Stimulated activated CD4-positive, alpha-beta T cell treated with anti-CD3 and anti-CD28 coated beads, Interleukin-12 subunit alpha, Interleukin-12 subunit beta, amount 100 ng/mL, for 24 hours (primary cell): Measurements from ENCODE around the gene LTBP1.

Source experiments
- DNase-seq, 2 experiments: peaks; one replicate each; pipeline ENCODE4 v3.0.0-alpha.2; 2020; ENCODE audit warnings: low read depth in 2 of 2

LTBP1 gene

GRCh38 chr2:32932825-32933755 is 13.7 kb upstream of the LTBP1 start:
- DNase-seq: no peak

- no peak for DNase-seq
Observed at GRCh38 chr2:32933756-32934095, 13.0 kb upstream of the LTBP1 start.

GRCh38 chr2:32937602-32938448 is 8.9 kb upstream of the LTBP1 start:
- DNase-seq: no peak

- no peak for DNase-seq
Observed at GRCh38 chr2:32938934-32939333, 7.8 kb upstream of the LTBP1 start.

GRCh38 chr2:32940316-32940997 is 6.3 kb upstream of the LTBP1 start:
- DNase-seq: no peak

GRCh38 chr2:32941944-32942690 is 4.6 kb upstream of the LTBP1 start:
- DNase-seq: no peak

GRCh38 chr2:32942793-32943485 is 3.8 kb upstream of the LTBP1 start:
- no peak for DNase-seq

GRCh38 chr2:32945286-32945685 is 1.5 kb upstream of the LTBP1 start:
- no peak for DNase-seq

- DNase-seq: peak in 1 of 2 experiments; percentile 2
Observed at GRCh38 chr2:32947076-32947483, 327 bp downstream of the LTBP1 start.

- DNase-seq: peak in 1 of 2 experiments; percentile 8
Observed at GRCh38 chr2:32947484-32948143, 861 bp downstream of the LTBP1 start.

- DNase-seq: no peak
Observed at GRCh38 chr2:32948266-32948665, 1.5 kb downstream of the LTBP1 start.

- no peak for DNase-seq
Observed at GRCh38 chr2:32949260-32949659, 2.5 kb downstream of the LTBP1 start.

GRCh38 chr2:32951672-32952071 is 4.9 kb downstream of the LTBP1 start:
- DNase-seq: no peak

GRCh38 chr2:32952761-32953476 is 6.2 kb downstream of the LTBP1 start:
- DNase-seq: no peak

- DNase-seq: no peak
Observed at GRCh38 chr2:32954206-32954605, 7.5 kb downstream of the LTBP1 start.

GRCh38 chr2:32958821-32959220 is 12.1 kb downstream of the LTBP1 start:
- no peak for DNase-seq

GRCh38 chr2:32960238-32960637 is 13.5 kb downstream of the LTBP1 start:
- no peak for DNase-seq

- no peak for DNase-seq
Observed at GRCh38 chr2:32960647-32961403, 14.1 kb downstream of the LTBP1 start.

GRCh38 chr2:32962690-32963089 is 15.9 kb downstream of the LTBP1 start:
- no peak for DNase-seq
